Activated CD8-positive, alpha-beta T cell treated with anti-CD3 and anti-CD28 coated beads, Interleukin-2, amount 10 ng/mL, durations not matched to agents 7 days and 5 days (primary cell): ENCODE data around the gene CCNL2. TPM values are rescaled to one million over a fixed set of nuclear protein-coding genes. Genes with fewer than 3 reads are reported as not detected.
"Not testable (repeated sequence)": the region's sequence is repeated elsewhere in the genome, so short reads cannot be mapped to it uniquely, and the experiment has no call there.

Experiments
- ATAC-seq: fragments of 150-1000 bp; cut with Tn5 transposase; one replicate; pipeline ENCODE4 v1.10.0; 2021; ENCODE audit warnings: moderate library complexity
- CTCF ChIA-PET: fragments of 350-600 bp; sonication (Branson Sonifier 250); formaldehyde crosslinking; loops from one replicate; lab custom pipeline; 2021; ENCODE audit warnings: antibody characterized with exemption; lab: Charles Lee
- POLR2A ChIA-PET: fragments of 350-600 bp; sonication (Branson Sonifier 250); formaldehyde crosslinking; loops from one replicate; lab custom pipeline; 2021; ENCODE audit warnings: antibody characterized with exemption; lab: Charles Lee
- DNase-seq: peaks from one replicate; pipeline ENCODE4 v3.0.0-alpha.2; 2020
- H3K27ac Mint-ChIP-seq: one replicate; pipeline ENCODE4 v1.8.0; 2021; ENCODE audit warnings: mild to moderate bottlenecking, mixed read lengths
- H3K27me3 Mint-ChIP-seq: one replicate; pipeline ENCODE4 v1.8.0; 2021; ENCODE audit warnings: low read depth, mixed read lengths
- H3K36me3 Mint-ChIP-seq: one replicate; pipeline ENCODE4 v1.8.0; 2021; ENCODE audit warnings: low read depth, mixed read lengths
- H3K4me1 Mint-ChIP-seq: one replicate; pipeline ENCODE4 v1.8.0; 2021; ENCODE audit warnings: low read depth, mixed read lengths
- H3K4me3 Mint-ChIP-seq: one replicate; pipeline ENCODE4 v1.8.0; 2021; ENCODE audit warnings: mild to moderate bottlenecking, mixed read lengths
- H3K9me3 Mint-ChIP-seq: one replicate; pipeline ENCODE4 v1.8.0; 2022; ENCODE audit warnings: mixed read lengths; ENCODE audit not compliant: insufficient read depth
- total RNA-seq, 2 experiments: library from RNA; stranded (reverse); gene quantifications; one replicate each; pipeline ENCODE4 v1.2.3, GENCODE V29; 2021

The CCNL2 gene
- total RNA-seq, 2 experiments from 2014 or later, result 98.3 to 110 TPM

DNA sequence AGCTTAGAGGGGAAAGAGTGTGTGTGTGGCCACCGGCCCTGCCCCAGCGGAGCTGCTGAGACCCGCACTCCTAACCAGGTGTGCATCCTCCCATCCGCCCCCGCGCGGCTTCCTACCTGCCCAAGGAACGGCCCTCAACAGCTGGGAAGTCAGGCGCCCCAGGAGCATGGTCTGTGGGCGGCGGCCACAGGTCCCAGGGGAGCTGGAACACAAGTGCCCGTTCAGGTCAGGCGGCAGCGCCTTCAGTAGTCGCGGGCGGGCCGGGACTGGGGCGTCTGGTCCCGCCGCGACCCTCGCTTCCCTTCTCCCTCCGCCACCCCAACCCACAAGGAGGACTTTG lies 24.6 kb downstream of the CCNL2 start:
- DNase-seq, result no peak
- ATAC-seq, result no peak
- POLR2A ChIA-PET, result interaction anchor here (0.8 to 4.4 kb wide), 10 partner anchors 12 to 341 kb away, joined by 3 to 41 read pairs (median 4); partner anchors contain the start of genes CCNL2 and MRPL20
- H3K27me3 Mint-ChIP-seq, result no peaks in the 10 kb centered on the region
- peaks cover 15% of the 10 kb centered on the region for H3K36me3 Mint-ChIP-seq
- H3K27ac Mint-ChIP-seq, result peak overlapping the region; percentile 98
- peak overlapping the region; percentile 90 for H3K4me3 Mint-ChIP-seq
- CTCF ChIA-PET, result interaction anchor here (1.1 to 2.5 kb wide), 6 partner anchors 22 to 69 kb away, joined by 3 to 8 read pairs (median 6); partner anchors contain the start of genes CCNL2 and DVL1
- H3K4me1 Mint-ChIP-seq, result peaks cover 40% of the 10 kb centered on the region
- H3K9me3 Mint-ChIP-seq, result no peaks in the 10 kb centered on the region

DNA sequence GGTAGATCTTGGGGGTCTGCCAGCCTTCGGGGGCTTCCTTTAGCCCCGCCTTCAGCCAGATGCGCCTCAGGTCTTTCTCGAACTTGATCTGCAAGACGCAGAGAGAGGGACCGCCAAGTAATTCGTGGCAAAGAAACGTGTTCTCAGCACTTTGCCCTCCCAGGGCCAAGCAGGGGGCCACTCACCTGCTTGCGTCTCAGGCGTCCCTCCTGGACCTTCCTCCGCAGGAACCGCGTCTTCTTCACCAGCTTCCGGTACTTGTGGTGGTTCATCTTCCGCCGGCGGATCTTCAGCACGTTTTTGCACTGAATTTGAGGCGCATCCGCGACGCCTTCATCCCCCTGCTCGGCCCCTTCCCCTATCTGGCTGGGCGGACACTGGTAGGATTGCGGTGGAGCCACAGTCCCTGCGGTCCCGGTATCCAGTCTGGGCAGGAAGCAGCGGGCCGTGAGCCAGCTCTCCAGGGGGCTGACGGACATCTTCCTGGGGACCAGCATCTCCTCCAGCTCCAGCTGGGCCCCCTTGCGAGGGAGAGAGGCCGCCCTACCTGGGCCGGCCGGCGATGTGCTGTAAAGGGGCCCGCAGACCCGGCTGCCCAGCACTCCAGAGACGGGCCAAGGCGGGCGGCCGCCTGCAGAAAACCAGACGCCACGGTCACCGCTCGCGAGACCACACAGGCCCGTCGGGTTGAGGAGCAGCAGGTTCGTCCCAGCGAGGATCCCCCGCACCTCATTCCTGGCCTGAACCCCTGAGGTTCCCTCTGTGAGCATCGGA lies 25.1 kb downstream of the CCNL2 start:
- Mint-ChIP-seq H3K27ac (peak overlapping the region; percentile 98), H3K4me3 (peak overlapping the region; percentile 90), H3K36me3 (peaks cover 15% of the 10 kb centered on the region), H3K27me3 (no peaks in the 10 kb centered on the region), H3K4me1 (peaks cover 40% of the 10 kb centered on the region), H3K9me3 (no peaks in the 10 kb centered on the region)
- CTCF ChIA-PET, result interaction anchor here (1.4 to 2.5 kb wide), 4 partner anchors 24 to 69 kb away, joined by 6 to 8 read pairs (median 8); partner anchors contain the start of genes CCNL2 and DVL1
- POLR2A ChIA-PET, result interaction anchor here (0.8 to 4.4 kb wide), 3 partner anchors 14 to 252 kb away, joined by 3 to 41 read pairs (median 4); partner anchors contain the start of gene CCNL2
- no peak for DNase-seq
- no peak for ATAC-seq

DNA sequence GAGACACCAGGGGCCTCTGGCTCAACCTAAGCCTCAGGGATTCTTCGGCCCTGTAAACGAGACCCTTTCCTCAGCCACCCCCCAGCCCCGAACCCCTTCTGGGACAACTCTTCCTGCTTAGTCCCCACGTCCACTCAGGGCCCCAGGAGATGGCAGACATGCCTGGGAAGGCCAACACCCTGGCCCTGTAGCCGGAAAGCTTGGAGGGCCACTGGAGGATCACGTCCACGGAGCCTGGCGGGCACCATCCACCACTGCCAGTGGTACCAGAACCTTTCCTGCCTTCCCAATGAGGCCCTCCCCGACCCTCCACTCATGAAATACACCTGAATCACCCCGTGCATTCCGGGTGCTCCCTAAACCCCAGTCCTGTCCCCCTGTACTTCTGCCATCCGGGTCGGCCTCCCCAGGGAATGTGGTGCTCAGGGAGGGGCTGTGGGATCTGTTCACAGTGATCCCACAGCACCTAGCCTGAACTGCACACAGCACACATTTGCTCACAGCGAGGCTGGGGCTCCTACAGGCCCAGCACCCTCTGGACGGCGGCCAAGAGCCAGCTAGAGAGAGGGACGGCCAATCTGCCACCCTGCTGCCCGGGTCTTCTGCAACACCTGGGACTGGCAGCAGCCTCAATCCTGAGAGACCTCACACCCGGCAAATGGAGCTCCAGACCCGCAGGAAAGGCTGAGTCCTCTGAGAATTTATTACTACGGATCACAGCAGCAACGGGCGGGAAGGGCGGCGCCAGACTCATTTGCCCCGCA lies 25.9 kb downstream of the CCNL2 start:
- H3K9me3 Mint-ChIP-seq, result no peaks in the 10 kb centered on the region
- POLR2A ChIA-PET, result interaction anchor here (0.6 to 0.9 kb wide), 3 partner anchors 26 to 251 kb away, joined by 3 read pairs; partner anchors contain the start of gene CCNL2

DNA sequence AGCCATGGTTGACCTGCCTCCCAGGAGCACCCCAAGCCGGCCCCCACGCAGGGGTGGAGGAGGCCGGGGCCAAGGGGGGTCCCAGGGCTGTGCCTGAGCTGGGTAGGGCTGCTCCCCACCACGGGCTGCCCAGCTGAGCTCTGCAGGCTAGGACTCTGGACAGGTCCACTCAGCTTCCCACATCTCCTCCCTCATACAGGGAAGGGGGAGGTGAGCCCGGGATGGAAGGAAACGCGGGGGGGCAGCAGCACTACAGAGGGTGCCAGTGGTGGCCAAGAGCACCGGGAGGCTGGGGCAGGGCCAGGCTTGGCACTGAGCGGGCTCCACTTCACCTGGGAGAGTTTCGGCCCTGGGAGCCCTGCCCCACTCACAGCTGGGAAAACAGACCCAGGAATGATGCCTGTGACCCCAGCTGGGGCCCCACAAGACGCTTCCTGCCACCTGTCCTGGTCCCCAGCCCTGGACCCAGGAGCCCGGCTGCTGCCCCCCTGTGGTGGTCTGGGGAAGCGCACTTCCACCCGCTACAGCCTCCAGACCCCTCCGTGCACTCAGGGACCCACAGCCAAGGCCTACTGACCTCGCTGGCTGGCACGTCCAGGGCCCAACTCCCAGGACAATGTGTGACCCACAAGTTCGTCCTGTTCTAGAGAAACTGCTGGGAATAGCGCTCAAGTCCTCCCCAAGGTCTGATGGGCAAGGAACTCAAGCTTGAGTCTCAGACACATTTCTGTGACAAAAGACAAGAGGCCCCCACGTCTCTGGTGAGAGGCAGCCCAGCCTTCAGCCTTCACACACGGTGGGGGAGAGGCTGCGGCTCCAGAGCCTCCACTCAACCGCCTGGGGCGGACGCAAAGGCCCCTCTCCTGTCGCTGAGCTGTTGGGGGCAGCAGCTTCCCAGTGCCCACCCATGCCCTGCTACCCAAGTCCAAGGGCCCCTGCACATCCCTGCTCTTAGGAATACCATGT lies 27.1 kb downstream of the CCNL2 start:
- POLR2A ChIA-PET, result interaction anchor here (0.6 to 1.2 kb wide), 4 partner anchors 18 to 45 kb away, joined by 3 read pairs; partner anchors contain the start of gene CCNL2
- Mint-ChIP-seq H3K4me3 (peak overlapping the region; percentile 58), H3K36me3 (peaks cover 15% of the 10 kb centered on the region), H3K4me1 (peaks cover 40% of the 10 kb centered on the region), H3K27ac (peak overlapping the region; percentile 62), H3K9me3 (no peaks in the 10 kb centered on the region), H3K27me3 (no peaks in the 10 kb centered on the region)
- CTCF ChIA-PET, result interaction anchor here (0.6 to 1.9 kb wide), 23 partner anchors 9 to 359 kb away, joined by 3 to 14 read pairs (median 4); partner anchors contain the start of genes CCNL2, DVL1, ISG15 and TAS1R3
- ATAC-seq (peak; percentile 43), DNase-seq (peak; percentile 85)

More for the DNA sequence above, 25.9 kb downstream of the CCNL2 start:
- Mint-ChIP-seq H3K4me3 (peak overlapping the region; percentile 90), H3K36me3 (peaks cover 15% of the 10 kb centered on the region), H3K27ac (peak overlapping the region; percentile 30), H3K27me3 (no peaks in the 10 kb centered on the region), H3K4me1 (peaks cover 40% of the 10 kb centered on the region)
- CTCF ChIA-PET, result interaction anchor here (0.7 to 1.6 kb wide), 8 partner anchors 15 to 341 kb away, joined by 3 to 8 read pairs (median 4); partner anchors contain the start of gene TAS1R3
- DNase-seq (no peak), ATAC-seq (no peak)

DNA sequence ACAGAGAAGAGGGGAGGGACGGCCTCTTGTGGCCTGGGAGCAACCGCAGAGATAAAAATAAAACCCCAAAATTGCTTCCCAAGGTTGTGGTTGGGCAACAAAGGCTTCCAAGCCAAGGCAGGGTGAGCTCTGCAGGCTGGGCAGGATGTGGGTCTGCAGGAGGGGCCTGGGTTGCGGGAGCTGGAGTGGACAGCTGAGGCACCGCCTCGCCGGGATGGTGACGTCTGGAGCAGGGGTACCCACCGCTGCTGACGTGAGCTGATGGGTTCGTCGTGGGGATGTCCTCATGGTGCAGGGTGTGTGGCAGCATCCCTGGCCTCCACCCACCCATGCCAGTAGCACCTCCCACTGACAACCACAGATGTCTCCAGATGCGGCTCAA lies 27.8 kb downstream of the CCNL2 start:
- POLR2A ChIA-PET, result interaction anchor here (1.2 to 1.5 kb wide), 2 partner anchors 17 to 20 kb away, joined by 3 to 4 read pairs; no protein-coding TSS in a partner anchor
- ATAC-seq (peak; percentile 33), DNase-seq (peak; percentile 83)
- Mint-ChIP-seq H3K4me1 (peaks cover 38% of the 10 kb centered on the region), H3K4me3 (peak overlapping the region; percentile 32), H3K27ac (peak overlapping the region; percentile 62), H3K27me3 (no peaks in the 10 kb centered on the region), H3K9me3 (no peaks in the 10 kb centered on the region), H3K36me3 (peaks cover 15% of the 10 kb centered on the region)
- CTCF ChIA-PET, result interaction anchor here (0.7 to 1.9 kb wide), 13 partner anchors 9 to 358 kb away, joined by 3 to 14 read pairs (median 4); partner anchors contain the start of genes CCNL2, DVL1, ISG15 and TAS1R3

DNA sequence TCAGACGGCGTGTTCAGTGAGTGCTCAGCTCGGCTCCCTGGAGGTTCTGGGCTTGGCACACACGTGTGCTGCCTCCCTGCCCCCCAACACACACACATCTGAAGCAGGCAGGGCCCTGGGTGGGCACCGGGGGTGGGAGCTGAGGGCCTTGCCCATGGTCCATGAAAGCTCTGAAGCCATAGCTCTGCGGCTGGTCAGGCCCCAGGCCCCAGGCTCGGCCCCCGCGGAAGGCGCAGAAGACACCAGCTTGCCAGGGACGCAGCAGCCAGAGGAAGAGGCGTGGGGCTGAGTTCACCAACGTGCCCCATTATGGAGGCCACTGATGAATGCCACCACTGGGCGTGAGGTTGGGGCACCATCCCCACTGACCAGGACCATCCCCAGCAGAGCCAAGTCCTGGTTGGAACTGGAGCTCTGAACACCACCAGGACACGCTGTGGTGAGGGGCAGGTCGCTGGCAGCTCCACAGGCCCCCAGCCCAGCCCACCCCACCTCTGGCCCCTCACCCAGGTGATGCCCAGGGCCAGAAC lies 28.3 kb downstream of the CCNL2 start:
- ChIA-PET POLR2A (interaction anchor here (1.2 to 1.5 kb wide), 2 partner anchors 17 to 19 kb away, joined by 3 to 4 read pairs; no protein-coding TSS in a partner anchor), CTCF (interaction anchor here (1.0 to 1.9 kb wide), 7 partner anchors 8 to 248 kb away, joined by 3 to 14 read pairs (median 4); partner anchors contain the start of genes CCNL2 and DVL1)
- no peak overlapping the region for H3K27ac Mint-ChIP-seq
- no peak for ATAC-seq
- H3K4me3 Mint-ChIP-seq, result no peak overlapping the region
- peaks cover 34% of the 10 kb centered on the region for H3K4me1 Mint-ChIP-seq
- no peak for DNase-seq
- H3K36me3 Mint-ChIP-seq, result peaks cover 15% of the 10 kb centered on the region
- H3K27me3 Mint-ChIP-seq, result no peaks in the 10 kb centered on the region
- no peaks in the 10 kb centered on the region for H3K9me3 Mint-ChIP-seq

DNA sequence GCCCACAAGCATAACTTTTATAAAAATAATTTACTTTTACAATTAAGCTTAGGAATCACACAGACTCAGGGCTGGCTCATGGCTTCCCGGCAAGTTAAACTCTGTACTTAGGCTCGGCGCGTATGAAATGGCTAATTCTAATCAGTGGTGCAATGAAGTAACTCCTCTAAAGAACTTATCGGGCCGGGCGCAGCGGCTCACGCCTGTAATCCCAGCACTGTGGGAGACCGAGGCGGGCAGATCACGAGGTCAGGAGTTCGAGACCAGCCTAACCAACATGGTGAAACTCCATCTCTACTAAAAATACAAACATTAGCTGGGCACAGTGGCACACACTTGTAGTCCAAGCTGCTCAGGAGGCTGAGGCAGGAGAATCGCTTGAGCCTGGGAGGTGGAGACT lies 29.0 kb downstream of the CCNL2 start:
- H3K4me3 Mint-ChIP-seq, H3K9me3 Mint-ChIP-seq, CTCF ChIA-PET, ATAC-seq, H3K27ac Mint-ChIP-seq, H3K27me3 Mint-ChIP-seq, DNase-seq: not testable (repeated sequence)
- Mint-ChIP-seq H3K4me1 (peaks cover 34% of the 10 kb centered on the region), H3K36me3 (peaks cover 13% of the 10 kb centered on the region)
- POLR2A ChIA-PET, result interaction anchor here (1.5 kb wide), 1 partner anchor 19 kb away, joined by 4 read pairs; no protein-coding TSS in a partner anchor

DNA sequence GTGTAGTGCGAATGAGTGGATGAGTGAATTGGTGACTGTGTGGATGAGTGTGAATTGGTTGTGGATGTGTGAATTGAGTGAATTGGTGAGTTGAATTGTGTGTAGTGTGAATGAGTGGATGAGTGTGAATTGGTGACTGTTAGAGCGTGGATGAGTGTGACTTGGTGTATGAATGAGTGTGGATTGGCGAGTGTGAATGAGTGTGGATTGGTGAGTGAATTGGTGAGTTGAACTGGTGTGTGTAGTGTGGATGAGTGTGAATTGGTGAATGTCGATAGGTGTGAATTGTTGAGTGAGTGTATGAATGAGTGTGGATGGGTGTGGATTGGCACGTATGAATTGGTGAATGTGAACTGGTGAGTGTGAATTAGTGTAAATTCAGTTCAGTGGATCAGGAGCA lies 31.8 kb downstream of the CCNL2 start:
- no peak for DNase-seq
- ChIA-PET POLR2A (no interaction called here), CTCF (no interaction called here)
- H3K9me3 Mint-ChIP-seq, result no peaks in the 10 kb centered on the region
- ATAC-seq, result no peak
- H3K4me3 Mint-ChIP-seq, result no peak overlapping the region
- no peak overlapping the region for H3K27ac Mint-ChIP-seq
- peaks cover 2% of the 10 kb centered on the region for H3K36me3 Mint-ChIP-seq
- H3K27me3 Mint-ChIP-seq, result no peaks in the 10 kb centered on the region
- H3K4me1 Mint-ChIP-seq, result peaks cover 16% of the 10 kb centered on the region

DNA sequence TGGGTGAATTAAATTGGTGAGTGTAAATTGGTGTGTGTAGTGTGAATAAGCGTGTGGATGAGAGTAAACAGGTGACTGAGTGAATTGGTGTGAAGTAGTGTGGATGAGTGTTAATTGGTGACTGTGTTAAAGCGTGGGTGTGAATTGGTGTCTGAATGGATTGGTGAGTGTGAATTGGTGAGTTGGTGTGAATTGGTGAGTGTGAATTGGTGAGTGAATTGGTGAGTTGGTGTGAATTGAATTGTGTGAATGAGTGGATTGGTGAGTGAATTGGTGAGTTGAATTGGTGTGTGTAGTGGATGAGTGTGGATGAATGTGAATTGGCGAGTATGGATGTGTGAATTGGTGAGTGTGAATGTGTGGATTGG lies 32.5 kb downstream of the CCNL2 start:
- POLR2A ChIA-PET, result no interaction called here
- Mint-ChIP-seq H3K9me3 (no peaks in the 10 kb centered on the region), H3K4me1 (peaks cover 12% of the 10 kb centered on the region), H3K27me3 (peaks cover 5% of the 10 kb centered on the region), H3K36me3 (no peaks in the 10 kb centered on the region), H3K27ac (no peak overlapping the region), H3K4me3 (no peak overlapping the region)
- DNase-seq (no peak), ATAC-seq (no peak)
- CTCF ChIA-PET, result no interaction called here

DNA sequence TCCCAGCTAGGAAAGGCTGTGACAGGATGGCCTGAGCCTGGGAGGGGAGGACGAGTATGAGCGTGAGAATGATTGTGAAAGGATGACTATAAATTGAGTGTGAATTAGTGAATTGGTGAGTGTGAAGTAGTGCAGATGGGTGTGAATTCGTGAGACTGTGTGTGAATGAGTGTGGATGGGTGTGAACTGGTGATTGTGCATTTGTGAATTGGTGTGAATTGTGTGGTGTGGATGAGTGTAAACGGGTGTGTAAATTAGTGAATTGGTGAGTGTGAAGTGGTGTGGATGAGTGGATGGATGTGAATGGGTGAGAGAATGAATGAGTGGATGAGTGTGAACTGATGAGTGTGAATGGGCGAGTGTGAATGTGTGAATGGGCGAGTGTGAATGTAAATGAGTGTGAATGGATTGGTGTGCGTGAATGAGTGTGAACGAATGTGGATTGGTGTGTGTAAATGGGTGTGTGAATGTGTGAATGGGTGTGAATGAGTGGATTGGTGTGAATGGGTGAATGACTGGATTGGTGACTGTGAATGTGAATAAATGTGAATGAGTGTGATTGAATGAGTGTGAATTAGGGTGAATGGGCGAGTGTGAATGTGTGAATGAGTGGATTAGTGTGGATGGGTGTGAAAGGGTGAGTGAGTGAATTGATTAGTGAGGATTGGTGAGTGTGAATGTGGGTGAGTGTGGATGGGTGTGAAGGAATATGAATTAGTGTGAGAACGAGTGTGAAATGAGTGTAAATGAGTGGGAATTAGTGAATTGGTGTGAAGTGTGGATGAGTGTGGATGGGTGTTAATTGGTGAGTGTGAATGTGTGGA lies 33.0 kb downstream of the CCNL2 start:
- Mint-ChIP-seq H3K27ac (no peak overlapping the region), H3K9me3 (no peaks in the 10 kb centered on the region), H3K27me3 (peaks cover 5% of the 10 kb centered on the region), H3K36me3 (no peaks in the 10 kb centered on the region), H3K4me1 (peaks cover 6% of the 10 kb centered on the region), H3K4me3 (no peak overlapping the region)
- DNase-seq (no peak), ATAC-seq (no peak)
- ChIA-PET POLR2A (no interaction called here), CTCF (no interaction called here)
